Cardiac fibroblast (primary cell): ENCODE results near the gene USP2.

ENCODE experiments used
- DNase-seq, 2 donors: peaks; one replicate each; pipeline versions ENCODE4 v3.0.0 to v3.0.0-alpha.2; 2010; ENCODE audit warnings: low read depth in 2 of 2
- H3K4me3 ChIP-seq, 2 donors: replicated peaks in 1 of 2; 1 replicate in 1 of 2; 2 replicates in 1 of 2; pipeline ENCODE4 v1.5.1; 2011; ENCODE audit warnings: low read depth in 2 of 2, low read length in 2 of 2, mild to moderate bottlenecking in 2 of 2, moderate library complexity in 1 of 2
- CTCF ChIP-seq: IDR thresholded peaks from one replicate; pipeline ENCODE4 v1.5.1; 2011; ENCODE audit warnings: low read depth, mild to moderate bottlenecking, low read length, inconsistent platforms

USP2 gene

DNA sequence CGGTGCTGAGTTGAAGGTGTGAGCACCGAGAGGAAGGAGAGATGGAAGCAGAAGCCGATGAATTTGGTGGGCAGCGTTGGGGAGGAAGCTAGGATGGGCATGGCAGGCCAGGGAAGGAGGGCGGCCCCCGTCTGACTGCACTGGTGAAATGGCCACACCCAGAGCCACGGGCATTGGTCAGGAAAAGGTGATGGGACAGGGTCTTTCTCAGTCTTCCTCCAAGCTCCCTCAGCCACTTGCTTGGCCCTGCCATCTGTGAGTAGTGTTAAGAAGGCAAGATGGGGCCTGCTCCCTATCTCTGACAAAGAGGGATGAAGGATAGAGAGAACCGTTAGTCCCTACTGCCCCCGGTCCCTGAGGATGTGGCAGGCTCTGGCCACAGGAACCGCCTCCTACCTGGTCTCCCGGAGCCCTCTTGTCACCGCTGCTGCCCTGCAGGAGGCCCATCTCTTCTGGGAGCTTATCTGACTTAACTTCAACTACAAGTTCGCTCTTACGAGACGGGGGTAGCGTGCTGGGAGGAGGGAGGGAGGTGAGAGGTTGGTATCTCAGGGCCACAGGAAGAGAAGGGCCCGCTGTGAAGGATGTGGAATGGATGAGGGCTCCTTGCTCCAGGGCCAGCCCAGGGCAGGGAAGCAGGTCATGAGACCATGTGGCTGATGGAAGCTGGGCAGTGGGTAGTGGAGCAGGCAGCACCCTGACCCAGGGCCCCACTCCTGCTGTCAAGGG, 71.4 kb downstream of the USP2 start:
- DNase-seq: no peak
- TF ChIP-seq CTCF: no peak
- H3K4me3 ChIP-seq: no peak overlapping the region

DNA sequence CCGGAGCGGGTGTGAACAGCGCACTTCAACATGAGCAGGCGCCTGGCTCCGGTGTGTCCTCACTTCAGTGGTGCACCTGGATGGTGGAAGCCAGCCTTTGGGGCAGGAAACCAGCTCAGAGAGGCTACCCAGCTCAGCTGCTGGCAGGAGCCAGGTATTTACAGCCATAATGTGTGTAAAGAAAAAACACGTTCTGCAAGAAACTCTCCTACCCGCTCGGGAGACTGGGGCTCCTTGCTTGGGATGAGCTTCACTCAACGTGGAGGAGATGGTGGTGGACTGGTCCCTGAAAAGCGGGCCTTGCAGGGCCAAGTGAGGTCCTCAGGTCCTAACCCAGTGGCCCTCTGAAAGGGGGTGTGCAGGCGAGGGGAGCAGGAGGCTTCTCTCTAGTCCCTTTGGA, 72.1 kb downstream of the USP2 start:
- TF ChIP-seq CTCF: no peak
- DNase-seq: no peak
- H3K4me3 ChIP-seq: no peak overlapping the region

DNA sequence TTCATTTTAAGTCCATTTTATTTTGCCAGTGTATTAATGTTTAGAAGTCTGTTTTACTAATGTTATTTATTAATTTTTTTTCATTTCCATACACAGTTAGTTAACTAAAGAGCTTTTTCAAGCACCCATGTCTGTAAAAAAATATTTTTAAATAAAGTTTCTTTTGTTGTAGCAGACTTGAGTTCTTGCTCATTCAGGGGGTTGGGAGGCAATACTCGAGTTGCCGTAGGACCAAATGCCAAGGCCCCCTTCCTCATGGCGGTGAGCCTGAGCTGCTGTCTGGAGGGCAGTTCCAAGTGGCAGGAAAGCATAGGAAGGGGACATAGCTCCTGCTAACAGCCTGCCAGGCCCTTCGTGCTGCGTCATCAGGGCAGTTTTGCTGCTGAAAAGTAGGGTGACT, 73.5 kb downstream of the USP2 start:
- no peak for TF ChIP-seq CTCF
- no peak overlapping the region for H3K4me3 ChIP-seq
- DNase-seq: no peak

DNA sequence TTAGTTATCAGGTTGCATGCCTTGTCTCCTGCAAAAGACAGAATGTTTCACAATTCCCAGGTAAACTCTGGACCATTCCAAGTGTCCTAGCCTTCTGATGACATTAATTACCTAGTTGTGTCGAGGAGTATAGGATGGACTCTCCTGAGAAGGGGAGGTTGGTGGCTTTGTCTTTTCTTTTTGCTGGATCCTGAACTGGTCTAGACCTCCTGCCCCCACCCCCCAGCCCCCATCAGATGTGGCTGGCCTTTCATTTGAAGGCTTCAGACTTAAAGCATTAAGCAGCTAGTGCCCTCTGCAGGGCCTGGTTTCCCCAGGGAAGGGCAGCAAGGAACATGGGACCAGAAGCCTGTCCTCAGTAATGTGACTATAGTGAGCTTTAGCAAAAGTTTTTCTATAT, 74.3 kb downstream of the USP2 start:
- no peak for TF ChIP-seq CTCF
- DNase-seq: no peak
- H3K4me3 ChIP-seq: no peak overlapping the region

DNA sequence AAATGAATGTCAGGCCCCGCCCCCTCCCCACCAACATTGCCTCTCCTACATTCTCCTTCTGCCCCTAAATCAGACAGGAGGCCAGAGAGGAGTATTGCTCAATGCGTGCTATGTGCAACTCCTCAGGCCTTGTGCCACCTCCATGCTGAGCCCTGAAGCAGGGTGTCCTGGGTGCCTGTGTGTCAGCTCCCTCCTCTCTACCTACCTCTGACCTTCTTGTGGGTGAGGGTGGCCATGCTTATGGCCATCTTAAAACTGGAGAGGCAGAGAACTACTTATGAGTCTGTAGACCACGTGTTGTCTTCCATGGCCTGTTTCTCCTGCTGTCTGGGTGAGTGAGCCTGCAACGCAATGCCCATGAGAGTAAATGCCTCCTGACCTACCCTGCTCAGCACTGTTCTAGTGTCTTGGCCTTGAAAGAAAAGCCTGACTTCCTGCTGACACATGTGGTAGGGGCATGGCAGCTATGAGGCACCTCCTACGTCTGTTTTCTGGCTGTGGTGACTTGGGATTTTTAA, 75.1 kb downstream of the USP2 start:
- no peak overlapping the region for H3K4me3 ChIP-seq
- peak; percentile 57 to 90 for DNase-seq
- no peak for TF ChIP-seq CTCF

DNA sequence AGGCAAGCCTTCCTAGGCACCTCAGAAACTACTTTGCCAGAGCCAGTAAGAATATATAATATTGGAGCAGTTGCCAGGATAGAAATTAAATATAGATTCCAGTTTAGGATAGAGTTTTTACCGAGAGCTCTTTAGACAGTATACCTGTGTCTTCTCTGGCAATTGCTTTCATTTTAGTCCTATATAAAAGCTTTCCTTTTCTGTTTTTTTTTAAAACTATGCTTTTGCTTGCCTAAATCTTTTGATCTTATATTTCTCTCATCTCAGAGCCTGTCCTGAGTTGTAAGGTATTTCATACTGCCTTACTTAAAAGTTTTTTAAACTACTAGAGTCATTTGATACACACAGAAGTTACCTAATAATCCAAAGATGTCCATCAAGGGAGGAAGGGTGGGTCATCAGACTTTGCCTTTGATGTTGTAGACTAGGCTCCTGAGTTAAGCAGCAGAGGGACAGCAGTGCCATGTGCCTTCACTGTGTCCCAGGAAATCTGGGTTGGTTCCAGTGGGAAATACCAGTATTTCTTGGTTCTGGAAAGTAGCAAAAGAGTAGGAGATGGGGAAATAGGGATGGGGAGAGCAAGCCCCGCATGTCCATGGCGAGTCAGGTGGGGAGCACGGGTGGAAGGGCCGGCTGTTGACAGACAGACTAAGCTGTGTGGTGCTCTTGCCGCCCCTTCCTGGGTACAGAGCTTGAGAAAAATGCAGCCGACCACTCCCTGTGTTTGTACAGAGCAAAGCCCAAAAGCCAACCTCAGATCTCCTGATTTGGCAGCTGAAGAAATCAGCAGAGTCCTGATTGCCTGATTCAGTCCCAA, 75.7 kb downstream of the USP2 start:
- no peak overlapping the region for H3K4me3 ChIP-seq
- TF ChIP-seq CTCF: no peak
- no peak for DNase-seq
